ENCODE results near the gene KLK14.

The KLK14 gene

GRCh38 chr19:51078731-51079130, 4.0 kb downstream of the KLK14 start:
- FAIRE-seq = no peak
- DNase-seq (ENCODE audit: insufficient read length, low spot score) = no peak
- TF ChIP-seq CTCF (IDR thresholded peaks at IDR 0.05; ENCODE audit: insufficient read depth, missing control alignments) = no peak

- no peak for FAIRE-seq
- no peak for TF ChIP-seq CTCF (IDR thresholded peaks at IDR 0.05; ENCODE audit: insufficient read depth, missing control alignments)
- DNase-seq (ENCODE audit: insufficient read length, low spot score) = no peak
Observed at GRCh38 chr19:51078104-51078503, 4.6 kb downstream of the KLK14 start.

GRCh38 chr19:51076631-51077213, 6.0 kb downstream of the KLK14 start:
- TF ChIP-seq CTCF (IDR thresholded peaks at IDR 0.05; ENCODE audit: insufficient read depth, missing control alignments) = no peak
- DNase-seq (ENCODE audit: insufficient read length, low spot score) (no peak), FAIRE-seq (no peak)

- no peak for DNase-seq (ENCODE audit: insufficient read length, low spot score)
- TF ChIP-seq CTCF (IDR thresholded peaks at IDR 0.05; ENCODE audit: insufficient read depth, missing control alignments) = no peak
- no peak for FAIRE-seq
Observed at GRCh38 chr19:51075998-51076397, 6.7 kb downstream of the KLK14 start.

- FAIRE-seq = no peak
- TF ChIP-seq CTCF (IDR thresholded peaks at IDR 0.05; ENCODE audit: insufficient read depth, missing control alignments) = no peak
- no peak for DNase-seq (ENCODE audit: insufficient read length, low spot score)
Observed at GRCh38 chr19:51071095-51071405, 11.6 kb downstream of the KLK14 start.

- DNase-seq (ENCODE audit: insufficient read length, low spot score) = no peak
- no peak for FAIRE-seq
- no peak for TF ChIP-seq CTCF (IDR thresholded peaks at IDR 0.05; ENCODE audit: insufficient read depth, missing control alignments)
Observed at GRCh38 chr19:51070334-51071094, 12.2 kb downstream of the KLK14 start.

Measured in D721Med (cell line).